ENCODE data around the gene ASCL2. TPM values are rescaled to one million over a fixed set of nuclear protein-coding genes. Genes with fewer than 3 reads are reported as not detected.

ASCL2 gene
- total RNA-seq, 2 donors from 2014 or later = 3.0 TPM; not detected in 1

DNA sequence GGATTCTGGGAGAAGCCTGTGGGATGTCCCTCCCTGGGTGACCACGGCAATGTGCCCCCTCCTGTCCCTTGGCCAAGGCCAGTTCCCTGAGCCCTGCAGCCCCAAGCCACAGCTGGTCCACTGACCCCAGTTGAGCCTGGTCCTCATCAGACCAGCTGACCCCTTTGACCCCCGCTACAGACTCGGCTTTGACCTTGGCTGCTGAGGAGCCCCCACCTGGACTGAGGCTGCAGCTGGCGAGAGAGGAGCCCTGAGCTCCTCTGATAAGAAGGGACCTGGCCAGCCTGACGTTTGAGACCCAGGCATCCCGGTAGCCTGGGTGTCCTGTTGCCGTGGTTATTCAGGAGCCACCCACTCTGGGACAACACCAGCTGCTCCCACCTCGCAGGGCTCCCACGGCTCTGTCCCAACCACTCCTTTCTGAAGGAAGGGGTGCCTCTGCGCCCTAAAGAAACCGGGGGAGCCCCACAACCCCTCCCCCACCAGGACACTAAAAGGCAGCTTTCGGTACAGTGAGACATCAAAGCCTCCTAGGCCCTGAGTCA, 3.0 kb downstream of the ASCL2 start:
- TF ChIP-seq CTCF (IDR thresholded peaks at IDR 0.05) = no peak
- no peak for TF ChIP-seq POLR2A (IDR thresholded peaks at IDR 0.05)
- H3K4me1 ChIP-seq = peaks cover 30% of the 10 kb centered on the region
- H3K27me3 ChIP-seq = peaks cover 0 to 10% of the 10 kb centered on the region in 2 donors
- H3K27ac ChIP-seq = no peak overlapping the region
- ATAC-seq (no peak), DNase-seq (peak in 1 of 4 donors; percentile 10)
- no peaks in the 10 kb centered on the region for H3K36me3 ChIP-seq (replicated peaks in 1 of 2; ENCODE audit: insufficient read depth in 1 of 2, low read depth in 2 of 2)
- no peak overlapping the region for H3K4me3 ChIP-seq
- 46 to 80% methylated on average over 2 to 12 of the region's 12 CpGs for WGBS, 2 donors
- no peaks in the 10 kb centered on the region for H3K9me3 ChIP-seq
- intact Hi-C loops (cut with DNase I) = no loop called here

DNA sequence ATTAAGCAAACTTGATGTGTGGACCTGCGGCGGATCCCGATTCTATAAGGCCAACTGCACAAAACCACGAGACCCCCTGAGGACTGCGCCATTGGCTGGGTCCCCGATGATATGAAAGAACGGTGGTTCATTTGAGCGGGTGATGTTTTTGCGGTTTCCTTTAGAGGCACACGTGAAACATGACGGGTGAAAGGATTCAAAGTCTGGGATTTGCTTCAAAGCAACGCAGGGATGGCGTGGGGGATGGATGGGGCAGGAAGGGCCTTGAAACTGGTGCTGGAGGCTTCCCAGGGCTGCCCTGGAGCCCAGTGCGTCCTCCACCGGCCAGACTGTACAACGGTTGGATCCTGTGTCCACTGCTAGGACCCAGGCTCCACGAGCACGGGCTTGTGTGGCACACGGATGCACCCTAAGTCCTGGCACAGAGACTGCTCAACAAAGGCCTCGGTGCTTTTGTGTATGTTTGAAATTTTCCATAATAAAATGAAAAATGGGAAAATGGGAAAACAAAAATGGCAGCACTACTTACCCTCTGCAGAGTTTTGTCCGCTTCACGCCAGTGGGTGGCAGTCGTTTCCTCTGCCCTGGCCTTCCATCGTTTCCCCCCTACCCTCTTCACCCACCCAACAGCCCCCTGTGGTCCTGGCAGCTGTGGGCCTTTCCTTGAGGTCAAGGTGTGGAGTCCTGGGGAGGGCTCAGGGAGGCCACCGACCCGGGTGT, 3.6 kb downstream of the ASCL2 start:
- H3K4me1 ChIP-seq = peaks cover 30% of the 10 kb centered on the region
- TF ChIP-seq POLR2A (IDR thresholded peaks at IDR 0.05) (no peak), CTCF (IDR thresholded peaks at IDR 0.05) (no peak)
- no peak overlapping the region for H3K27ac ChIP-seq
- intact Hi-C loops (cut with DNase I) = no loop called here
- no peaks in the 10 kb centered on the region for H3K9me3 ChIP-seq
- DNase-seq (no peak), ATAC-seq (no peak)
- H3K36me3 ChIP-seq (replicated peaks in 1 of 2; ENCODE audit: insufficient read depth in 1 of 2, low read depth in 2 of 2) = no peaks in the 10 kb centered on the region
- H3K4me3 ChIP-seq = no peak overlapping the region
- peaks cover 0 to 10% of the 10 kb centered on the region in 2 donors for H3K27me3 ChIP-seq
- 86 to 92% methylated on average over 25 to 26 of the region's 26 CpGs for WGBS, 2 donors

GRCh38 chr11:2265854-2266585, 4.4 kb downstream of the ASCL2 start:
- H3K4me3 ChIP-seq = no peak overlapping the region
- no peaks in the 10 kb centered on the region for H3K36me3 ChIP-seq (replicated peaks in 1 of 2; ENCODE audit: insufficient read depth in 1 of 2, low read depth in 2 of 2)
- DNase-seq = peak in 1 of 4 donors; percentile 6
- H3K27ac ChIP-seq = peak overlapping the region in 1 of 4 donors; percentile 41
- H3K27me3 ChIP-seq = peaks cover 0 to 7% of the 10 kb centered on the region in 2 donors
- intact Hi-C loops (cut with DNase I) = no loop called here
- no peak for TF ChIP-seq POLR2A (IDR thresholded peaks at IDR 0.05)
- no peak for TF ChIP-seq CTCF (IDR thresholded peaks at IDR 0.05)
- WGBS, 2 donors = 71 to 80% methylated on average over 23 to 24 of the region's 24 CpGs
- H3K9me3 ChIP-seq = no peaks in the 10 kb centered on the region
- ATAC-seq = no peak
- H3K4me1 ChIP-seq = peaks cover 28% of the 10 kb centered on the region

DNA sequence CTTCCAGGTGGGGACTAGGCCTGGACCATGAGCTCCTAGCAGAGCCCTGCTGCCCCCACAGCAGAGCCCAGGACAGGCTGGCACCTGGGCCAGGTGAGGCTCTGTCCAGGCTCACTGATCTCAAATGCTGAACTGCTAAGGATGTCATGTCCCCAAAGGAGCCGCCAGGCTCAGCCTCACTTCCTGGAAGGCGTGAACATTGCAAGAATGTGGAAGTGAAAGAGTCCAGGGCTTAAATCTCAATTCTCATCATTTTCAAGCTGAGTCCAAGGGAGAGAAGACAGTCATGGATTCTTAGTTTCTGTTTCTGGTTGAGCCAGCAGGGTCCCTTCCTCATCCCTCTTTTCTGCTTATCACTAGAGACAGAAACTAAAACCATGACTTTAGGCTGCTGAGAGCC, 5.0 kb downstream of the ASCL2 start:
- WGBS, 2 donors = 61 to 92% methylated on average over 2 of the region's 2 CpGs
- no peak for ATAC-seq
- peak in 1 of 4 donors; percentile 9 for DNase-seq
- Histone ChIP-seq H3K9me3 (no peaks in the 10 kb centered on the region), H3K36me3 (replicated peaks in 1 of 2; ENCODE audit: insufficient read depth in 1 of 2, low read depth in 2 of 2) (no peaks in the 10 kb centered on the region), H3K4me3 (no peak overlapping the region), H3K27me3 (peaks cover 0 to under 1% of the 10 kb centered on the region in 2 donors), H3K27ac (peak overlapping the region in 1 of 4 donors; percentile 41), H3K4me1 (peaks cover 22% of the 10 kb centered on the region)
- TF ChIP-seq POLR2A (IDR thresholded peaks at IDR 0.05) = no peak
- intact Hi-C loops (cut with DNase I) = no loop called here

GRCh38 chr11:2264366-2265053, 5.9 kb downstream of the ASCL2 start:
- H3K36me3 ChIP-seq (replicated peaks in 1 of 2; ENCODE audit: insufficient read depth in 1 of 2, low read depth in 2 of 2) = no peaks in the 10 kb centered on the region
- TF ChIP-seq POLR2A (IDR thresholded peaks at IDR 0.05) = no peak
- no peak for TF ChIP-seq CTCF (IDR thresholded peaks at IDR 0.05)
- H3K4me1 ChIP-seq = peaks cover 13% of the 10 kb centered on the region
- no peaks in the 10 kb centered on the region for H3K27me3 ChIP-seq
- H3K9me3 ChIP-seq = no peaks in the 10 kb centered on the region
- ATAC-seq = no peak
- H3K4me3 ChIP-seq = no peak overlapping the region
- WGBS, 2 donors = 77 to 78% methylated on average over 21 to 22 of the region's 22 CpGs
- no peak overlapping the region for H3K27ac ChIP-seq
- no peak for DNase-seq
- intact Hi-C loops (cut with DNase I) = no loop called here
